NOMO-1 treated with DMSO at 0.1 percent for 48 hours (cell line): ENCODE data around the gene LPIN3.

Experiments
- DNase-seq: peaks from one replicate; lab custom pipeline; 2025; ENCODE audit not compliant: unreplicated experiment; lab: John Stamatoyannopoulos, UW

LPIN3 gene

DNA sequence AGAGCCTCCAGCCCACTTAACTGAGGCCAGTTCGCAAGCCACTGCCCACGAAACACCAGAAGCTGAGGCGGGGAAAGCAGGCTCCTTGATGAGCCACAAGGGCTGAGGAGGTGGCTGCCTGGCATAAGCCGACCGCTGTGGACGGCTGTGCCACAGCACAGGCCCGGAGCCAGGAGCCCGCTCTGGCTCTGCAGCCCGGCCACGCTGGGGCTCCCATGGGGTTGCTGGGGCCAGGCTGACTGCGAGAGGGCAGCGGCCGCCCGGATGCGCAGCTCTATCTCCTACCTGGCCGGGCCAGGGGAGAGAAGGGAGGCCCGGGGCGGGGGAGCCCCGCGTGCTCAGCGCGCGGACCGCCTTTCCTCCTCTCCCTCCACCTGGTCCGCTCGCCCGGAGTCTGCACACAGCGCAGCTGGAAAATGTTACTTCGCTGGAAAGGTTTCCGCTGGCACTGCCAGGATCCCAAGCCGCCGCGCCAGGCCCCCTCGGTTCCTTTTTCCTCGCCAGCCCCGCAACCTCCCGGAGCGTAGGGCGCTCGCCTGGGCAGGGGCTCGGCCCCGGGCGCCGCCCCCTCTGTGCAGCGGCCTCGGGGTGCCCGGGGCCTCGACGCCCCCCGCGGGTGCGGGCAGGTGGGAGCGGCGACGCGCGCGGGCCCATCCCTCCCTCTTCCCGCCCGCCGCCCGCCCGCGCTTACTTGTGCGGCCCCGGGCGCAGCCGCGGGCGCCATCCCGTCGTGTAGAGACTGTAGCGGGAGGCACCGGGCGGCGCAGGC, 25.3 kb downstream of the LPIN3 start:
- DNase-seq, result no peak

DNA sequence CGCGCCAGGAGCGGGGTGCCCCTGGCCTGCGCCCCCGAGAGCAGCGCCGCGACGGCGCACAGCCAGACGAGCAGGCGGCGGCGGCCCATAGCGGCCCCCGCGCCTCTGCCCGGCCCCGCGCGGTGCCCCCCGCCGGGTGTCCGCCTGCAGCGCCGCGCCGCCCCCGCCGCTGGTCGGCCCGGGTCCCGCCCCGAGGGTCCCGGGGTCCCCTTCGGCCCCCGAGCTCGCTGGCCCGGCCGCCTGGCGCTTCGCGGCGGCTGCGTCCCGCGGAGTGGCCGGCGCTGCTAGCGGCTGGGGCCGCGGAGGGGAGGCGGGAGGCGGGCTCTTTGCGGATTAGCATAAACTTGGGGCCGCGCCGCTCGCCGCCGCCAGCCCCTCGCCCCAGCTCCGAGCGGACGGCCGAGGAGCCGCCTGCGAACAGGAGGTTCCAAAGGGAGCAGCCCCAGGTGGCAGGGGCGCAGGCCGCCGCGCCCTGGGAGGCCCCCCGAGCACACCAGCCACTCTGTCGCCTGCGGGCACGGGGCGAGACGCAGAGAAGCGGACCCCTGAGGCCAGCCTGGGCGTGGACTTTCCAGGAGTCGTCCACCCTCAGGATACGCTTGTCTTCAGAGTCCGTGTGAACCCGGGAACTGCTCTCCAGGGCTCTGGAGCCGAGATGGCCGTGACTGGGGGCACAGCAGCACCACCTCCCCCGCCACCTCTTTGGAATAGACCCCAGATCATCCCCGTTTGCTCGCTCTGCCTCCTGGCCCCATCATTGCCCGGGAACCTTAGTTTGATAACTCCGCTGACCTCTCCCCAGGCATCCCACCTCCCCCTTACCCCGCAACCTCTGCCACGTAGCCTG, 26.1 kb downstream of the LPIN3 start, which contains the start of gene EMILIN3:
EMILIN3 (minus strand) TSS at position 273 of the 847 bp plus-strand sequence; CDS start at position 89, 184 bp downstream.
- DNase-seq, result no peak

DNA sequence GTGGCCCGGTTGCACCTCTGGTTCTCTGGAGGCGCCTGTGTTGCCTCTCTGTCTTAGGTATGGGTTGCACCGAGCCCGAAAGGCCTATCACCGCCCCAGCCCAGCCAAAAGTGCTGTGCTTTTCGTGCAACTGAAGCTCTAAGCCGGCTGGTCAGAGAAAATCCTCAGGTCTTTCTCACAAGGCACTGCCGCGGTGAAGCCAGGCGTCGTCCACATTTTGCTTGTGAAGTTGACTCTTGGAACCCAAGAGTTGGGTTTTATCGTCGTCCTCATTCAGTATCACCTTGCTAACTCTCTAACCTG, 26.7 kb downstream of the LPIN3 start:
- DNase-seq, result no peak

DNA sequence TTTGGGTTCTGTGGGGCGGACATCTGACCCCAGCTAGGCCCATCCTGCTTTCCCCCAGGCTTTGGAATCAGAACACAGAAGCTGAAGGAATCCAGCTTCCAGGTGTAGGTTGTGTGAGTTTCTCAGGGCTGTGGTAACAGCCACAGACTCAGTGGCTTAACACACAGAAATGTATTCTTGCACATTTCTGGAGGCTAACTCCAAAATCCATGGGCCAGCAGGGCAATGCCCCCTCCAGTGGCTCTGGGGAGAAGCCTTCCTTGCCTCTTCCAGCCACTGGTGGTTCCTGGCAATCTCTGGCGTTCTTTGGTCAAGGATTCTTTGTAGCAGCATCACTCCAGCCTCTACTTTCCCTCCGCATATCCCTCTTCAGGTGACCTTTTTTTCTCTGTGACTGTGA, 27.3 kb downstream of the LPIN3 start:
- no peak for DNase-seq

DNA sequence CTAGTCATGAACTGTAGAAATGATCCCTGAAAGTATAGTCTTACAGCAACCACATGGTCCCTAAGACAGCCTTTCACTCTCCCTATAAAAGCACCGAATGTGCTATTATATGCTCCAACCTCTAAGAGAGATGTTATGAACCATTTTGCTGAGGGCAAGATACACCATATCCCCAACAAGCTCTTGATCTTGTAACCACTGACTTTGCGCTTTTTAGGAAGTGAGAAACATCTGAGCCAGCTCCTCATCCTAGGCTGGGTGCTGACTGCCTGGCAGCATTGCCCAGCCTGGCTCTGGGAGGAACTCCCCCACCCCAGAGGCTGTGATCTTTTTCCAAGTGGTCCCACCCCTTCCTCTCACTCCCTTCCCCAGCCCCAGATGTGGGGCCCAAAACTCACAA, 29.1 kb downstream of the LPIN3 start:
- DNase-seq, result no peak

DNA sequence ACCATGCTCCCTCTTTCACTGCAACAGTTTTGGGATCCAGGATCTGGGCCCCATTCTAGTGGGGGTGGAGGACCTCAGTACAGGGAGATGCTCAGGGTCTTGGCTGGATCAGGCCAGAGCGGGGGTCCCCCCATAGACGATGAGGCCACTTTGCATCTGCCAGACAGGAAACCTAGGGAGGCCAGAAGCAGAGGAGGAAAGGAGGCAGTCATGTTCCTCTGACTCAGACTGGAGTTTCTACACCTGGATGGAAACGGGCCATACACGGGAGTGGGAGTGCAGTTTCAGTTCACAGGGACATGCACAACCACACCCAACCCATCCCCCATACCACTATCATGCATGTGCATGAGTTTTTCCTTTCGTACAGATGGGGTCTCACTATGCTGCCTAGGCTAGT, 29.6 kb downstream of the LPIN3 start:
- DNase-seq, result no peak

DNA sequence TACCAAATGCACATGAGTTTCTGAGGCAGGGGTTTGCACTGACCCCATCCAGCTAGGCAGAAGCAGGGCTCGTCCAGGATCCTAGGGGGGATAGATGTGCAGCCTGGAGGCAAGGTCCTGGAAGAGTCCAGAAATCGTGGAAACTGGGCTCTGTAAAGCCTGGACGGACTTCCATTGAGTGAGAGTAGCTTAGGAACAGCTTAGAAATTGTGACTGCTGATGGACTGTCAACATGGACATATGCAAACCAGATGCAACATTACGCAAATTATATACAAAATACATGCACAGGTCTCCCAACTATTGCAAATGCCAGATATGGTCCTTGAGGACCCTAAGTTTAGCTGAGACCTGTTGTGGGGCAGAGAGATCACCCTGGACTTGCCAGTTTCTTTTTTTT, 30.8 kb downstream of the LPIN3 start:
- no peak for DNase-seq

DNA sequence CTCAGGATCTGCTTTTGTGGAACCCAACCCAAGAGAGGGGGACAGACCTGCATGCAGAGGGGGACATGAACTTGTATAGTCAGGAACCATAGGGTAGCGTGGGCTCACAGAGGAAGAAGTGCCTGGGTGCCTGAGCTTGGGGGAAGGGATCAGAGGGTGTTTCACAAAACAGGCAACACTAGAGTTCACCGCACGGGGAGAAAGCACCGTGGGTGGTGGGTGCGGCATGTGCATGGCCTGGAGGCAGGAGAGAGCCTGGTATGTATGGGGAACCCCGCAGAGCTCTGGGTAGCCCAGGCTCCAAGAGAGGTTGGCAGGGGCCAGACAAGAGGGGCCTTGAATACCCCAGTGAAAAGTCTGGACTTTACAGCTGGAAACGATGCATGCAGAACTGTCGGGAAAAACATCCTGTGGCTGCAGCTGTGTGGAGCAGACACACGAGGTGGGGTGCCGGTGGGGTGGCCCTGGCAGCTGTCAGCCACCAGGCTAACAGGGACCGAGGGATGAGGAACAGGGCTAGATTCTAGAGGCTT, 32.7 kb downstream of the LPIN3 start:
- DNase-seq, result no peak

DNA sequence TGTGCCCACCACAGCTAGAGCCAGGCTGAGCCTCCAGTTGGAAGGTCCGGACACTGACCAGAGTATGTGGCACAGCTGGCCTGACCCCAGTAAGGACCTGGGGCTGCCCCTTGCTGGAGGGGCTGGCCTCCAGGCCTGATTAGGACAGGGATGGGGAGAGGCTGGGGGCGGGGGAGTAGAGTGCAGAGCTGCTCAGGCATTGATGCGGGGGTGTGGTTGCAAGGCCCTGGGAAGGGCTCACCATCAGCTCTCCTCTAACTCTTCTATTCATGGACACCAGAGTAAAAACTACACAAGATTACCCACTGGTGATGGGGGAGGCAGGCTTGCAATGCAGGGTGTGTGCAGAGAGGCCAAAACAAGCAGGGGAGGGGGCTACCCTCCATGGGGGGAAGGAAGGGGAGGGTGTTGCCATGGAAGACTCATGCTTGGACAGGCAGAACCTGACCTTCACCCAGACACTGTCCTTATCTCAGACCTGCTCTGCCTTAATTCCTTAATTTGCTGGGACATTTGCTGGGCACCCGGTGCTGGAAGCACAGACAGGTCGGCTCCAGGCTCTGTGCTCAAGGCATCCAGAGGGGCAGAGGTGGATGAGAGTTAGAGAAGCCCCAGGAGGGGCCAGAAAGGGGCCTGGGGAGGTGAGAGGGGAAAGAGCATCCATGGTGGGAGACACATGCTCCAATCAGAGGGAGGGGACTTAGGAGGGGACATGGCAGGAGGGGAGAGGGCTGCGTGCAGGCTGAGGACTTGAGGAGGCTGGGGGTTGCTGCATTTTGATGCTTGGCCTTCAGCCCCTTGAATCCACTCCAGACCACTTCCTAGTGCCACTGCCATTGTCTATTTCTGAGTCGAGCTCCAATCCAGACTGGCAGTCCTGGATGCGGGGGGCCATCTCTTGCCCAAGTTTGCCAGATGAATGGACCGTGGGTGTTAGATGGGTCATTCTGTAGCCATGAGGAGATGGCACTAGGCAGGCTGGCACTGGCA, 33.6 kb downstream of the LPIN3 start:
- no peak for DNase-seq

DNA sequence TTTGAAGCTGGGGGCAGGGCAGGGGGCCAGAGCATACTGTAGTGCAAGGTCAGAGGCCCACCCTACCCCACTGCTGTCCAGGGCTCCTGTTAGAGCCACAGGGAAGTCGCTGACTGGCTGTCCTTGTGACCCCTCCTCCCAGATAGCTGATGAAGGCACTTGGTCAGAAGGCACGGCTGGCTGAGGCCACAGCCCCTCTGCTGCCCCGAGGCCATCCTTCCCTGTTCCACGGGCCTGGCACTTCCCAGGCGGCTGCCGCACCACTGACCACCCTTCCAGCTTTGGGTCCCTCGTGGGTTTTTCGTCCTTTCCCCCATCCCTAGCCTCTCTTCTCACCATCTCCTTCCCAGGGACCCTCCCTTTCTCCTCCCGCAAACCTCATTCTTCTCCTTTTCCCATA, 35.2 kb downstream of the LPIN3 start:
- no peak for DNase-seq

DNA sequence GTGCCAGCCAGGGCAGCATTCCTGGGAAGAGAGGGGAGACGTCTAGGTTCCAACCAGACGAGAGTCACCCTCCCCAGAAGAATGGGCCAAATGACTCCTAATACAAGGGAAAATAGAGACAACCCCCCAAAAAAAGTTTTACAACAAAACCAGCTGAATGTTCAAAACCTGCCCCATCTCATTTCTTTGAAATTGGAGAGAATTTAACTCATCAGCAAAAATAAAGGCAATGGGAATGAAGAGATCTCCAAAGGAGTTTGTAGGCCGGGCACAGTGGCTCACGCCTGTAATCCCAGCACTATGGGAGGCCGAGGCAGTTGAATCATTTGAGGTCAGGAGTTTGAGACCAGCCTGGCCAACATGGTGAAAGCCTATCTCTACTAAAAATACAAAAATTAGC, 35.7 kb downstream of the LPIN3 start:
- no peak for DNase-seq

DNA sequence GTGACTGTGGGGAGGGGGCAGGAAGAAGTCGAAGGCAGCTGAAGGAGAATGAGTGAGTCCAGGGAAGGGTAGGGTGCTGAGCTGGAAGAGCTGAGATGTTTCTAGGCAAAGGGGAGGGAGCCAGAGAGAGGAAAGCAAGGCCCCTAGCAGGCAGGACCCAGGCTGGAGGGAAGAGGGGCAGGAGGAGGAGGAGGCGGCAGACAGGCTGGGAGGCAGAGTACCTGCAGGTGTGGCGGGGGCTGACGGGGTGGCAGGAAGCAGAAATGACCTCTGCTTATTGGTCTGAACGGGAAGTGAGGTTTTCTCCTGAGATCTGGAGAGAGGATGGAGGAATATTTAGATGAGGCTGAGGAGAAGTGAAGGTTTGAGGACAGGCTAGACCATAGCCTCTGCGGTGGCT, 36.7 kb downstream of the LPIN3 start:
- no peak for DNase-seq

DNA sequence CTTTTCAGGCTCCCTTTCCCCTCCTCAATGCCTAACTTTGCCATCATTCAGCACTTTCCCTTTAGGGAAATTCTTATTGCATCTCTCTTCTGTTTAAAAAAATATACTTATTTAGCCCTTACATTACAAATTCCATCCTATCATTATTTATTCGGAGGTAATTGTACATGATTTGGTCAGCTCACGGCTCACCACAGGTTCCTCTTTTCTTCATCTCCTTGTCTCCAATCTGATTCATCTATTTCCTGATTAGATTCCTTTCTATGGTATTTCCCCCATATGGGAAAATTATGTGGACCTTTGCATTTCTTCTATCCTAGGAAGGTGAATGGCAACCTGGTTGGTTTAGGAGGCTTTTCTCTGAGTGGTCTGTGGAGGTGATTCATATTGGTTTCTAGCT, 38.9 kb downstream of the LPIN3 start:
- peak; percentile 67 for DNase-seq

DNA sequence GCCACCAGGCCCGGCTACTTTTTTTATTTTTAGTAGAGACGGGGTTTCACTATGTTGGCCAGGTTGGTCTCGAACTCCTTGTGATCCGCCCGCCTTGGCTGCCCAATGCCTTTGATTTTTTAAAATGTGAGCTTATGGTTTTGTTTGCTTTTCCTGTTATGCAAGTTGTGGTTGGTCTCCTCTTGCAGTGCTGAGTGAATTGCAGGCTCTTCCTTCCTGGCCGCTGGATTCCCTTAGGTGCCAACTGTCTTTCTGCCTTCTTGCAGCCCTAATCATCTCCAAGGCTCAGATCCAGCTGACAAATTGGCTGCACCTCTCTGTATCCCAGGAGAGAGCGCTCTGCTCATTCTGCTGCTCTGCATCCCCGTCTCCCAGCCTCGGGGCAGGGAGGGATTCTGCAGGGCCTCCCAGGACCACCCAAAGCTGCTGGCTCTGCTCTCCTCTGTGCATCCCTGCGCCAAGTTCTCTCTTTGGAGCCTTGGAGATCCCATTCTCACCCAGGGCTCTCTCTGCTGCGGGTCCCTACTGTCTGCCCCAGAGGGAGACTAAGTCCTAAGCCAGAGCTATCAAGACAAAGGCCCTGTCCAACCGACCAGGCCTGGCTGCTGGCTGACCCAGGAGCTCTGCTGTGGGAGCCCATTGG, 40.1 kb downstream of the LPIN3 start:
- peak; percentile 64 for DNase-seq

DNA sequence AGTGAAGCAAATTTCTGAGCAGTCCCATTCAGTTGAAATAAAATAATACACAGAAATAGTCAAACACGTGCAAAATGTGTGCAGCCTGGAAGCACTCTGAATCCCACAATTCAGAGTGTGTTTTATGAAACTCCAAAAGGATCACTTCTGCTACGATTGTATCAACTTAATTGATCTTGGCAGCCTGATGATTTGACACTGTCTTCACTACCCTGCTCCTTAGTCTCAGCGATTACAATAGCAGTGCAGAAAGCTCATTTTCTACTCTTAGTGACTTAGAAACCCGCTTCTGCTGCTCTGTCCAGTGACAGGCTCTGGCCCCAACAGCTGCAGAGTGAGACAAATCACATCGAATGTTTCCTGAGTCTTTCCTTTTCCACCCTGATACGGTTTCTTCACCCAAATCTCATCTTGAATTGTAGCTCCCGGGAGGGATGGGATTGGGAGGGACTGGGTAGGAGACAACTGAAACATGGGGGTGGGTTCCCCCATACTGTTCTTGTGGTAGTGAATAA, 42.2 kb downstream of the LPIN3 start:
- no peak for DNase-seq

DNA sequence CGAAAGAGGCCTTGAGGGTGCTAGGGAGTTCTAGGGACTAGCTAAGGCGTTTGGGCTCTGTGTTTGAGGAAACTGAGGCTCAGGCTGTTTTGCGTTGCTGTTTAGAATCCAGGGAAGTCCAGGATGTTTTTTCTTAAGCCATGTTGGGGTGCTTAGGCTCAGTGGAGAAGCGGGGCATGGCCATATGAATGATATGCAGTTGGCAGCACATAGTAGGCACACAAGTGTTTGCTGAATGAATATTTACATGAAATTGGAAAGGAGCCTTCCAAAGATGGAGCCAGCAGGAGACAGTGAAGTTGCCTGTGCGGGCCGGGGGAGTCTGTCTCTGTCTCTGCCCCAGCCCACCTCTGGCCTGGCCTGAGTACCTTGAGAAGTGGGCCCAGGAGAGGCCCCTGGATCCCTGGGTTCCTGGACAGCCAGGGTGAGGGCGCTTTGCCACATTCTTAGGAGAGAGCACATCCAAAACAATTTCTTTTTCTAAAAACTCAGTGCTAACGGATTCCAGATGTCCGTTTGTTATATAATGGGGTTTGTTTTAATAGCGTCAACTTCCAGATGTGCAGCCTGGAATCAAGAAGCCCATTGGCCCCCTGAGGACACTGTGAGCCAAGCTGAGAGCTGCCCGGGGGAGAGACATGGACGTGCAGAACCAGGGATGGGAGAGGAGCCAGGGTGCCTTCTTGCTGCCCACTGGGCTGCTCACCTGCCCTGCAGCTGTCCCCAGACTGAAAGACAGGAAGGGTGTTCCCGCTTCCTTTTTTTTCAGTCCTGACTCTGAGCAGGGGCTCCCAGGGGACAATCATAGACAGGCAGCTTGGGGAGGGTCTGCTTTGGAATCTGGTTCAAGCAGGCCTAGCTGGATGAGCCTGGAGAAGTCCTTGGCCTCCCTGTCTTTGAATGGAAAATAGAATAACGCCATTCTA, 46.1 kb downstream of the LPIN3 start:
- DNase-seq, result no peak

DNA sequence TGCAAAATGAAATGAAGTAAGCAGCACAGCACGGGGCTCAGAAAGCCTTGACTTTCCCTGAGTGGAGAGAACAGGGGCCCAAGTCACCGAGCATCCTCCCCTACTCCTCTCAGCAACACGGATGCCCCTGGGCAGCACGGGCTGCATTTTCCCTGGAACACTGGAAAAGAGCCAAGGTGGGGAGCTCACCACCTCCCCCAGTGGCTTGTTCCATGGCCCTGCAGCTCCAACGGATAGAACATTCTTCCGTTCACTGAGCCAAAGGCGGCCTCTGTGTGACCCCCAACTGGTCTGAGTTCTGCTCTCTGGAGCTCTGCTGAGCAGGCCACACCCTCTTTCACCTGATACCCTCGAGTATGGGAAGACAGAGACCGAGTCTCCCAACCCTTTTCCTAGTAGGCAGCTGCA, 46.8 kb downstream of the LPIN3 start:
- DNase-seq, result no peak

DNA sequence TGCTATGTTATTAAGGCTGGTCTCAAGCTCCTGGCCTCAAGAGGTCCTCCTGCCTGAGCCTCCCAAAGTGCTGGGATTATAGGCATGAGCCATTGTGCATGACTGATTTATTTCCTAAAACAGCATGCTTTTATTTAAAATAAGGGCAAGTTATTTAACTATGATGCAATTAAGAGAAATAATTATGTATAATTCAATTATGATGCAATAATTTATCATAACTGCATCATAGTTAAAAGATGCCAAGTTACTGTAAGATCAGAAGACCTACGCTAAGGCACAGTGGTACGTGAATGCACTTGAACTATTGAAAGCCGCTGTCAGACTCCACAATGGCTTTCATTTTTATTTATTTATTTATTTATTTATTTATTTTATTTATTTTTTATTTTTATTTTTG, 50.3 kb downstream of the LPIN3 start:
- no peak for DNase-seq

DNA sequence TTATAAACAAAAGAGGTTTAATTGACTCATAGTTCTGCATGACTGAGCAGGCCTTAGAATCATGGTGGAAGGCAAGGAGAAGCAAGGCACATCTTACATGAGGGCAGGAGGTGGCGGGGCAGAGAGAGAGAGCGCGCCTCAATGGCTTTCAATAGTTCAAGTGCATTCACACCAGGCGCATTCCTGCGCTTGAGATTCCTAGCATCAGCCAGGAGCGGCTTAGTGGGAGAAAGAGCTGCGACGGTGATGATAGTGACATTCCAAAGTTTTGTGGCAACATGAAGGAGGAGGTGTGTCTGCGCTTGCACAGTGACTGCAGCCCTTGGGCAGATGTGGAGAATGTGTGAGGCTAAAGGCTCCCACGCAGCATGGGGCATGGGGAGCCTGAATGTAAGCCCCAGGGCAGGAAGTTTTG, 51.0 kb downstream of the LPIN3 start:
- no peak for DNase-seq
